ENCODE data around the gene SMTNL2. TPM values are rescaled to one million over a fixed set of nuclear protein-coding genes. Genes with fewer than 3 reads are reported as not detected.

The SMTNL2 gene
- total and polyA plus RNA-seq, 12 donors = 2.7 to 84.1 (median 19.1) TPM

GRCh38 chr17:4579678-4580077 lies 4.7 kb upstream of the SMTNL2 start:
- ATAC-seq = no peak
- DNase-seq = no peak
- TF ChIP-seq CTCF (IDR thresholded peaks at IDR 0.05) = no peak
- Histone ChIP-seq H3K4me3 (no peak overlapping the region), H3K27me3 (peaks cover 0 to 32% (median 18%) of the 10 kb centered on the region in 7 donors), H3K4me1 (peaks cover 0 to 34% (median 13%) of the 10 kb centered on the region in 9 donors), H3K27ac (no peak overlapping the region), H3K9me3 (no peaks in the 10 kb centered on the region), H3K36me3 (no peaks in the 10 kb centered on the region)
- intact Hi-C loops (cut with DNase I) = loop anchor here in 1 of 10 donors (5.0 kb wide), 1 partner anchor 48 kb away; no protein-coding TSS in a partner anchor
- WGBS, 2 donors = 80 to 86% methylated on average over 11 of the region's 11 CpGs

GRCh38 chr17:4580291-4580690 lies 4.0 kb upstream of the SMTNL2 start:
- no peak overlapping the region for H3K4me3 ChIP-seq
- intact Hi-C loops (cut with DNase I) = loop anchor here in 1 of 10 donors (5.0 kb wide), 1 partner anchor 47 kb away; no protein-coding TSS in a partner anchor
- no peak for DNase-seq
- no peak for ATAC-seq
- WGBS, 2 donors = 63 to 75% methylated on average over 7 of the region's 7 CpGs
- H3K36me3 ChIP-seq = no peaks in the 10 kb centered on the region
- no peak for TF ChIP-seq CTCF (IDR thresholded peaks at IDR 0.05)
- peaks cover 0 to 38% (median 23%) of the 10 kb centered on the region in 7 donors for H3K27me3 ChIP-seq
- no peak overlapping the region for H3K27ac ChIP-seq
- peaks cover 4 to 39% (median 16%) of the 10 kb centered on the region in 9 donors for H3K4me1 ChIP-seq
- H3K9me3 ChIP-seq = no peaks in the 10 kb centered on the region

- no peak for TF ChIP-seq CTCF (IDR thresholded peaks at IDR 0.05)
- intact Hi-C loops (cut with DNase I) = loop anchor here in 1 of 10 donors (5.0 kb wide), 1 partner anchor 45 kb away; no protein-coding TSS in a partner anchor
- no peak for DNase-seq
- WGBS, 2 donors = 63 to 77% methylated on average over 7 of the region's 7 CpGs
- Histone ChIP-seq H3K36me3 (no peaks in the 10 kb centered on the region), H3K4me1 (peaks cover 7 to 42% (median 21%) of the 10 kb centered on the region in 9 donors), H3K27me3 (peaks cover 0 to 48% (median 23%) of the 10 kb centered on the region in 7 donors), H3K9me3 (no peaks in the 10 kb centered on the region), H3K4me3 (no peak overlapping the region), H3K27ac (no peak overlapping the region)
- no peak for ATAC-seq
These were observed 2.2 kb upstream of the SMTNL2 start for GRCh38 chr17:4582101-4582501.

GRCh38 chr17:4582691-4583090 lies 1.6 kb upstream of the SMTNL2 start:
- no peak overlapping the region for H3K4me3 ChIP-seq
- intact Hi-C loops (cut with DNase I) = loop anchor here in 1 of 10 donors (5.0 kb wide), 1 partner anchor 45 kb away; no protein-coding TSS in a partner anchor
- WGBS, 2 donors = 78 to 81% methylated on average over 8 of the region's 8 CpGs

More at GRCh38 chr17:4582691-4583090, 1.6 kb upstream of the SMTNL2 start:
- ATAC-seq (no peak), DNase-seq (no peak)
- no peak for TF ChIP-seq CTCF (IDR thresholded peaks at IDR 0.05)
- Histone ChIP-seq H3K9me3 (no peaks in the 10 kb centered on the region), H3K27ac (no peak overlapping the region), H3K36me3 (no peaks in the 10 kb centered on the region), H3K27me3 (peaks cover 0 to 48% (median 23%) of the 10 kb centered on the region in 7 donors), H3K4me1 (peaks cover 7 to 46% (median 26%) of the 10 kb centered on the region in 9 donors)

Data from heart right ventricle (tissue), 16 donors.